Renal cortex interstitium (tissue), 15 donors: ENCODE data around the gene KMT2C. TPM values are rescaled to one million over a fixed set of nuclear protein-coding genes. Genes with fewer than 3 reads are reported as not detected.
"Not testable (repeated sequence)": the region's sequence is repeated elsewhere in the genome, so short reads cannot be mapped to it uniquely, and the experiment has no call there.

Experiments
- DNase-seq, 11 donors: peaks; one replicate each; pipeline ENCODE4 v3.0.0-alpha.2; 2013; ENCODE audit warnings: low read depth in 9 of 11, low spot score in 4 of 11; ENCODE audit errors: extremely low read depth in 1 of 11
- long read RNA-seq, 16 experiments: transcript quantifications; one replicate each; lab custom pipeline, GENCODE V29; 2026
- polyA plus RNA-seq, 3 donors: library from polyadenylated mRNA; unstranded; fragments of 120-200 nt; gene quantifications; one replicate each; pipeline ENCODE4 v1.2.1, GENCODE V29; 2013; ENCODE audit not compliant: insufficient read length in 3 of 3

KMT2C gene
- 10 to 100 TPM; 37.1 to 42.5 (median 39.3) TPM for polyA plus RNA-seq
- long read RNA-seq, donor 1, result 0 reads
- long read RNA-seq, donor 2, full-length matches to known transcripts, result 1 of 1 reads
- long read RNA-seq, donor 2, partial matches to known transcripts, result 0 of 1 reads
- long read RNA-seq, donor 2, other reads (novel, unspliced or antisense), result 0 of 1 reads
- long read RNA-seq, donor 3, partial matches to known transcripts, result 13 of 13 reads
- long read RNA-seq, donor 3, other reads (novel, unspliced or antisense), result 0 of 13 reads
- long read RNA-seq, donor 4, partial matches to known transcripts, result 9 of 9 reads
- long read RNA-seq, donor 4, other reads (novel, unspliced or antisense), result 0 of 9 reads
- long read RNA-seq, donor 5, result 0 reads
- long read RNA-seq, donor 6, partial matches to known transcripts, result 17 of 17 reads
- long read RNA-seq, donor 6, other reads (novel, unspliced or antisense), result 0 of 17 reads
- long read RNA-seq, donor 7, partial matches to known transcripts, result 11 of 11 reads
- long read RNA-seq, donor 7, other reads (novel, unspliced or antisense), result 0 of 11 reads
- long read RNA-seq, donor 8, result 0 reads
- long read RNA-seq, donor 9, partial matches to known transcripts, result 10 of 11 reads
- long read RNA-seq, donor 9, other reads (novel, unspliced or antisense), result 0 of 11 reads
- long read RNA-seq, donor 10, result 0 reads
- long read RNA-seq, donor 11, partial matches to known transcripts, result 0 of 1 reads
- long read RNA-seq, donor 11, other reads (novel, unspliced or antisense), result 0 of 1 reads
- long read RNA-seq, donor 12, result 0 reads
- long read RNA-seq, donor 13, result 0 reads
- long read RNA-seq, donor 14, partial matches to known transcripts, result 11 of 11 reads
- long read RNA-seq, donor 14, other reads (novel, unspliced or antisense), result 0 of 11 reads
- long read RNA-seq, donor 15, result 0 reads
- long read RNA-seq, donor 16, partial matches to known transcripts, result 50 of 50 reads
- long read RNA-seq, donor 16, other reads (novel, unspliced or antisense), result 0 of 50 reads

DNA sequence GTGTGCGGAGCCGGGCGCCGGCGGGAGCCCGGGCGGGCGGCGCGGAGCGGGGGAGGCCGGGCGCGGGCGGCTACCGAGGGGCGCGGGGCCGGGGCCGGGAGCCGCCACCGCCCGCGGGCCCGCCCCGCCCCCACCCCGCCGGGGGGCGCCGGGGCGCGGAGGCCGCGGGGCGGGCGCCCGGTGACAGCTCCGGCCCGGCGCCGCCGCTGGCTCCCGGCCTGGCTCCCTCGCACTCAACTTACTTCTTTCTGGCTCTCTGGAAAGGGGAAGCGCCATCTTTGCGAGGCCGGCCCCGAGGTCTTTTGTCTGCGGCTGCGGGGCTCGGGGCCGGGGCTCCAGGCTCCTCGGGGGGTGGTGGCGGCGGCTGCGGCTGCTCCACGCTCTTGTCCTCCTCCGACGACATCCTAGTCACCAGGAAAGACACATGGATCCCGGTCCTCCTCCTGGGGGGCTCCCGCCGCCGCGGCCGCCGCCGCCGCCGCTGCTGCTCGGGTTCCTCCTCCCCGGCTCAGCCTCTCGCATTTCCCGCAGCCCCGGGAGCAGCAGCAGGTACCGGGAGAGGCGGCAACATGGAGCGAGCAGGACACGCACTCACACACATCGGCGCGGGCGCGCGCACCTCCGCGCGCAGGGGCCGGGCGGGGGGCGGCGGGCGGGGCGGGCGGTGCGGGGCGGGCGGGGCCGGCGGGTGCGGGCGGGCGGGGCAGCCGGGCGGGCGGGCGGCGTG, at the start of gene KMT2C:
KMT2C (minus strand) TSS at position 620 of the 727 bp plus-strand sequence; CDS start at position 403, 217 bp downstream.
- peak in 4 of 11 donors; percentile 46 to 51 (median 50) for DNase-seq

DNA sequence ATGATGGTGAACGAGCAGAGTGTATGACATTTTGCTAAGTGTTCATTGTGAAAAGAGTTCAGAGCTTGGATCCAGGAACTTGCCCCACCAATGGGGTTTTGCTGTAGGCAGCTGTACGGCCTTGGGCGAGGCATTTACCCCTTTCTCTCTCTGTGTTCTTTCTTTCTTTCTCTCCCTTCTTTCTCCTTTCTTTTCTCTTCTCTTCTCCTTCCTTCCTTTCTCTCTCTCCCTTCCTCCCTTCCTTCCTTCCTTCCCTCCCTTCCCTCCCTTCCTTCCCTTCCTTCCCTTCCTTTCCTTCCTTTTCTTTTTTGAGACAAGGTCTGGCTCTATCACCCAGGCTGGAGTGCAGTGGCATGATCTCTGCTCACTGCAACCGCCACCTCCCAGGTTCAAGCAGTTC, 45.3 kb upstream of the KMT2C start:
- DNase-seq, result no peak

DNA sequence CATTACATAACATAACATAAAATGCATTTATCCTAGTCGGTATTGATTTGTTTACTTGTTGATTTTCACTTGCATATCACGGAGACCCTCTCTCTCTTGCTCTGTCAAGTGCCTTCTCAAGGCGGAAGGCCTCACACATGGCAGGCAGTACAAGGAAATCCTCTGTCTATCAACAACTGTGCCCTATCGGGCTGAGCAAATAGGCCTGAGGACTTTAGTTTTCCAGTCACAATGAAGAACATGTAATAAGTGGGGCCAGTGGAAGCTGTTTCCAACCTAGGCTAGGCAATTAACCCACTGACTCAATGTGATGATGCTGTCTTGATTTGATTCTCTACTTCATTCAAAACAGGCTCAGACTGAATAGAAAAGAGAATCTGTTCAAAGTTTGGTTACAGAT, 44.9 kb upstream of the KMT2C start:
- DNase-seq, result no peak

DNA sequence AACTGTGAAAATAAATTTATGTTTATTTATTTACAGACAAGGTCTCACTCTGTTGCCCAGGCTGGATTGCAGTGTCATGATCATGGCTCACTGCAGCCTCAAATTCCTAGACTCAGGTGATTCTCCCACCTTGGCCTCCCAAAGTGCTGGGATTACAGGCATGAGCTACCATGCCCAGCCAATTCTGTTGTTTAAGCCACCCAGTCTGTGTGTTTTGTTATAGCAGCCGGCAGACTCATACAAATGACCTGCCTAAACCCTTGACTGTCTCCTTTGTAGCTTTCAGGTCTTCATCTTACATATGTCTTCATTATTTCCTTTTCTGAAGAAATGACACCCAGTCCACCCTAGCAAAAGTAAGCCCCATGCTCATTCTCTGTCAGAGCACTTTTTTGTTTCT, 43.8 kb upstream of the KMT2C start:
- DNase-seq, result no peak

DNA sequence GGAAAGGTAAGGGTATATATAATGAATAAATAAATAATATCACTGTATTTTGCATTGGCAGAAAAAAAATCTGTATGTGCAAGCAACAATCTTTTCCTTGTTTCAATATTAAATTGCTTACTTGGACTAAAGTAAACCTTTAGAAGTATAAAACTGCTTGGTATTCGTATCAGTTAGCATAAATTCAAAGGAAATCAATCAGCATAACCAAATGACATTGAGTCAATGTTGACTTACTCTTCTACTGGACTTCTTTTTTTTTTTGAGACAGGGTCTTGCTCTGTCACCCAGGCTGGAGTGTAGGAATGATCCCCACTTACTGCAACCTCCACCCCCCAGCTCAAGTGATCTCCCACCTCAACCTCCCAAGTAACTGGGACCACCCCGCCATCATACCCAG, 42.3 kb upstream of the KMT2C start:
- DNase-seq, result no peak

DNA sequence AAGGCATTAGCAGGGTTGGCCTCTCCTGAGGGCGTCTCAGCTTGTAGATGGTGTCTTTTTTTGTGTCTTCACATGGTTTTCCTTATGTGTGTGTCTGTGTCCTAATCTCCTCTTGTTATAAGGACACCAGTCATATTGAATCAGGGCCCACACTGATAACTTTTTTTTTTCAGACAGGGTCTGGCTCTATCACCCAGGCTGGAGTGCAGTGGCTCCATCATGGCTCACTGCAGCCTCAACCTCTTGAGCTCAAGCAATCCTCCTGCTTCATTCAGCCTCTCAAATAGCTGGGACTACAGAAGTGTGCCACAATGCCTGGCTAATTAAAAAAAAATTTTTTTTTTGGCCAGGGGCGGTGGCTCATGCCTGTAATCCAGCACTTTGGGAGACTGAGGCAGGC, 41.3 kb upstream of the KMT2C start:
- DNase-seq, result no peak

DNA sequence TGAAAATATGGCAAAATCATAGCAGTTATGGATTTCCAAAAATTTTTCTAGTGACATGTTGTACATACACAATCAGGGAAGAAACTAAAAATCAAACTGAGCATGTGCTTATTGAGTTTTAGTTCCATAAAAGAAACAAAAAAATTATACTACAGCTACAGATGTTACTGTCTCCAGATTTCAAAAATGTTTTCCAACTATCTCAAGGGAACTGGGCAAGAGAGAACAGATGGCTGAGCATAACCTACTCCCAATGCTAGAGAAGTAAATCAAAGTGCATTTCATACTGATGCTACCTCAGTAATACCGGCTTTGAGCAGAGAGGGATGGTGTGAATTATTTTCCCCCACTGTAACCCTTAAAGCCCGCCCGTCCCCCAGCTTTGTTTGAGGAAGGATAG, 40.7 kb upstream of the KMT2C start:
- no peak for DNase-seq

DNA sequence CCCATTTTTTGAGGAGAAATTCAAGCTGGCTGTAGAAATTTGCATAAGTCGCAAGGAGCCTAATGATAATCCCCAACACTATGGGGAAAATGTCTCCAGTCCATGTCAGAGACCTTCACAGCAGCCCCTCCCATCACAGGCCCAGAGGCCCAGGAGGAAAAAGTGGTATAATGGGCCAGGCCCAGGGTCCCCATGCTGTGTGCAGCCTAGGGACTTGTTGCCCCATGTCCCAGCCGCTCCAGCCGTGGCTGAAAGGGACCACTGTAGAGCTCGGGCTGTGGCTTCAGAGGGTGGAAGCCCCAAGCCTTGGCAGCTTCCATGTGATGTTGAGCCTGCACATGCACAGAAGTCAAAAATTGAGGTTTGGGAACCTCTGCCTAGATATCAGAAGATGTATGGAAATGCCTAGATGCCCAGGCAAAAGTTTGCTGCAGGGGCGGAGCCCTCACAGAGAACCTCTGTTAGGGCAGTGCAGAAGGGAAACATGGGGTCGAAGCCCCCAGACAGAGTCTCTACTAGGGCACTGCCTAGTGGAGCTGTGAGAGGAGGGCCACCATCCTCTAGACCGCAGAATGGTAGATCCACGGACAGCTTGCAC, 35.3 kb upstream of the KMT2C start:
- DNase-seq, result not testable (repeated sequence)

DNA sequence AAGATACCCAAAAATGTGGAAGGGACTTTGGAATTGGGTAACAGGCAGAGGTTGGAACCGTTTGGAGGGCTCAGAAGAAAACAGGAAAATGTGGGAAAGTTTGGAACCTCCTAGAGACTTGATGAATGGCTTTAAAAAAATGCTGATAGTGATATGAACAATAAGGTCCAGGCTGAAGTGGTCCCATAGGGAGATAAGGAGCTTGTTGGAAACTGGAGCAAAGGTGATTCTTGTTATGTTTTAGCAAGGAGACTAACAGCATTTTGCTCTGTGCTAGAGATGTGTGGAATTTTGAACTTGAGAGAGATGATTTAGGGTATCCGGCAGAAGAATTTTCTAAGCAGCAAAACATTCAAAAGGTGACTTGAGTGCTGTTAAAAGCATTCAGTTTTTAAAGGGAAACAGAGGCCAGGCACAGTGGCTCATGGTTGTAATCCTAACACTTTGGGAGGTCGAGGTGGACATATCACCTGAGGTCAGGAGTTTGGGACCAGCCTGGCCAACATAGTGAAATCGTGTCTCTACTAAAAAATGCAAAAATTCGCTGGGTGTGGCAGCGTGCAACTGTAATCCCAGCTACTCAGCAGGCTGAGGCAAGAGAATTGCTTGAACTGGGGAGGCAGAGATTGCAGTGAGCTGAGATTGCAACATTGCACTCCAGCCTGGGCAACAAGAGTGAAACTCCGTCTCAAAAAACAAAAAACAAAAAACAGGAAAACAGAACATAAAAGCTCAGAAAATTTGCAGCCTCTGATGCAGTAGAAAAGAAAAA, 34.6 kb upstream of the KMT2C start:
- DNase-seq, result not testable (repeated sequence)

DNA sequence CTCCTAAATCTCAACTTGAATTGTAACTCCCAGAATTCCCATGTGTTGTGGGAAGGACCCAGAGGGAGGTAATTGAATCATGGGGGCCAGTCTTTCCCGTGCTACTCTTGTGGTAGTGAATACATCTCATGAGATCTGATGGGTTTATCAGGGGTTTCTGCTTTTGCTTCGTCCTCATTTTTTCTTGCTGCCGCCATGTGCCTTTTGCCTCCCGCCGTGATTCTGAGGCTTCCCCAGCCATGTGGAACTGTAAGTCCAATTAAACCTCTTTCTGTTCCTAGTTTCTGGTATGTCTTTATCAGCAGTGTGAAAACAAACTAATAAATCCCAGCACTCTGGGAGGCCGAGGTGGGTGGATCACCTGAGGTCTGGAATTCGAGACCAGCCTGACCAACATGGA, 33.8 kb upstream of the KMT2C start:
- DNase-seq, result not testable (repeated sequence)

DNA sequence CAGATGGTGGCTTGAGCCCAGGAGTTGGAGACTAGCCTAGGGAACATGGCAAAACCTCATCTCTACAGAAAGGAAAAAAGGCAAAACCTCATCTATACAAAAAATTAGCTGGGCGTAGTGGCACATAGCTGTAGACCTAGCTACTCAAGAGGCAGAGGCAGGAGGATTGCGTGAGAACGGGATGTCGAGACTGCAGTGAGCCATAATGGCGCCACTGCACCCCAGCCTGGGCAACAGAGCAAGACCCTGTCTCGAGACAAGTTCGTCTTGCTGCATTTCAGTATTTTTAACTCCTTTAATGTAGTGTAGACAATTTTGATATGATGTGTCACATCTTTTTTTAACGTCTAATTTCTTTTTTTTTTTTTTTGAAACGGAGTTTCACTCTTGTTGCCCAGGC, 31.4 kb upstream of the KMT2C start:
- DNase-seq, result no peak

DNA sequence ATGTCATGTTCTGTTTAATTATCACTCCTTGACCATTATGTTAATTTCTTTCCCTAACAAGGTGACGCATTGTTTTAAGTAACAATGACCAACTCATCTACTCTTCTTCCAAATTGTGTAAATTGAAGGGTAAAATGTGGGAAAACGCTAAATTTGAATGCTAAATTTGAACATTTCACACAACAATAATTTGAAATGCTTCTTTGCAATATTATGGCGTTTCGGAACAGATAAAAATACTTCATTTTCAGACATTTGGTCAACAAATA, 29.2 kb upstream of the KMT2C start:
- no peak for DNase-seq

DNA sequence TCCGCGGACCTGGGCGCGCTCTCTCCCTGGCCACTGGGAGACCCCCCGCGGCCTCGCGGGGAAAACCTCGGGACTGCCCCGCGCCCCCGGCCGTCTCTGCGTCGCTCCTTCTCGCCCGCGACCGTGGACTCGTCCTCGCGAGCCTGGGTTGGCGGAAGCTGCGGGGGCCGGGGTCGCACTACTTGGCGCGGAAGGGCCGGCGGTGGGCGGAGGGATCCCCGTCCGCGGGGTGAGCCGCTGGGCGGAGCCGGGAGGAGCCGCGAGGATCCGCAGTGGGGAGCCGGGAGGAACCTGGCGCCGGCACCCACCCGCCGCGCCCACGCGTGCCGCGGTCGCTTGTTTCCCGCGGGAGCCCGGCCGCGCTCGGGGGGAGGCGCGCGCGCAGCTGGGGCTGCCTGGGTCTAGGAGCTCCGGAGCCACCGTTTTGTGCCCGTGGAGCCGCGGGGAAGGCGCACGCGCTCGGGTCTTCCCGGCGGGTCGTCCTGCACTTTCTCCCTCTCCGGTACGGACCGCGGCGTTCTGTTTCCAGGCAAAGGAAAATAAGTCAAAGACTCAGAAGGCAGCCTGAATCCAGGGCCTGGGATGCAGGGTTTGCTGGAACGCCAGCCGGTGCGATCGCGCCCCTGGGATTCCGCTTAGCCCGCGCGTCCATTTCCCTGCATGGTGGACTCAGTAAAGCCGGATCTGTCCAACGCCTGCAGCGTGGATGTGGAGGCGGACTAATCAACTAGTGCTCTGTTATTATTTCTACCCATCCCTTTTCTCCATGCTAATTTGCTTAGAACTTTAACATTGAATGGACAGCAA, 28.7 kb upstream of the KMT2C start:
- DNase-seq, result peak in 10 of 11 donors; percentile 49 to 78 (median 71)

DNA sequence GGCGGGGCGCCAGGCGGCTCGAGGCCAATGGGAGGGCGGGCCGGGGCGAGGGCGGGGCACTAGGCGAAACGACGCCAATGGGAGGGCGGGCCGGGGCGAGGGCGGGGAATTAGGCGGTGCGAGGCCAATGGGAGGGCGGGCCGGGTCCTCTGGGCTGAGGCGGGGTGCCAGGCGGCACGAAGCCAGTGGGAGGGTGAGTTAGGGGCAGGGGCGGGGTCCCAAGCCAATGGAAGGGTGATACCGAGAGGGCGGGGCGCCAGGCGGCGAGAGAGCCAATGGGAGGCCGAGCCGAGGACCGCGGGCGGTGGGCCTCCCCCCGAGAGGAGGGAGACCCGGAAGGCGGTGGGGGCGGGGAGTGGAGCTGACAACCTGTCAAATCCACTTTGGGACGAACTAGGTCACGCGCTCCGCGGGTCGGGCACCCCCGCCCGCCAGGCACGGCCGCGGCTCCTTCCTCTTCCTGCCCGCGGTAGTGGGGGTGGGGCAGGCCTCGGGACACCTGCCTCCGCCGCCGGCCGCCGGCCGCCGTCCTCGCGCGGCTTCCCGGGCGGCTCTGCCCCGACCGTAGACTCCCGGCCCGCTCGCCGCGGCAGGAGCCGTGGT, 28.0 kb upstream of the KMT2C start:
- DNase-seq, result peak; percentile 92 to 100 (median 98)

DNA sequence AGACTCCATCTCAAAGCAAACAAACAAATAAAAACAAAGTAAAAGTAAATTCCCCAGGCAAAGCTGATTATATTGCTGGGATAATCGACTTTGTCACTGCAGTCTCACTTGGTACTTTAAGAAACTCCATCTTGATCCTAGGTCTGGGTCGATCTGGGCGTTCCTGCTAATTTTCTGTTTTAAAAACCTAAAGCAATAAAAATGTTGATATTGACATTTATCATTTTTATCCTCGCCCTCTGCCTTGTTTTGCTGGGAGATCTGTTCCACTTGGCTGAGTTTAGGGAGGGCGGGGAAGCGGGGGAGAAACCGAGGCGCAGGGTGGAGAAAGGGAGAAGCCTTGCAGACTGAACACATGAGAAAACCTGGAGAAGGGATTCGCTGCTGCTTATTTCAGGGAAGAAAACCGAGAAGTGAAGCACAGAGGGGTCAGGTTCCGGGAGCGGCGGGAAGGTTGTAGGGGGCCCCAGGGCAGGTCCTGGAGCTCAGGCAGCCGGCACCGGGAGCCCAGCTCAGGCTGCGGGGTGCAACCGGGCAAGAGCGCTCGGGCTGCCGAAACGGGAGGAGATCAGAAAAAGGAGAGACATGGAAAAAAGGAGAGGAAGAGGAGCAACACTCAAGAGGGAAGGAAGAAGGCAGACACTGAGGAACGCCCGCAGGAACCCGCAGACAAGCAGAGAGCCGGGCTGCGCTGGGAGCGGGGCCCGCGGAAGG, 27.3 kb upstream of the KMT2C start:
- peak; percentile 45 to 75 (median 55) for DNase-seq

DNA sequence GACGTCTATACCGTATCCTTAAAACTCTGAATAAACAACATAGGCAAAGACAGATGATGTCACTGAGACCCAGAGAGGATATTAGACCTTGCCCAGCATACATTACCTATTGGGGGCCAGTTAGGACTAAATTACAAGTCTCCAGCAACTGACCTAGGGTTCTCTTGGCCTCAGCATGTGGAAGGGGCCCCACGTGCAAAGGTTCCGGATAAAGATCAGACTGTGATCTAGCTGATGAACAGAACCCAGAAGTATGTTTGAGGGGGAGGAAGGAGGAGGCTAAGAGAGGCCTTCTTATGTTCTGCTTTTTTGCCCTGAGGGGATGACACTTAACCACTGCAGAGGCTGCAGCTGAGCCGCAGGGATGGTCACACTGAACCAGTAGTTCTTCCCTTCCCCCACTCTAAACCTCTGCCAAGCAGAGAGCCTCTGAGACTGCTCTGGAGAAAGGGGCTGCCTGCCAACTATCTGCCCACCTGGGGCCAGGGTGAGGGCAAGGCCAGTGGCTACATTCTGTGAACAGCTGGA, 24.0 kb upstream of the KMT2C start:
- DNase-seq, result peak in 1 of 11 donors; percentile 23
